ENCODE measurements around the gene CBR4. TPM values are rescaled to one million over a fixed set of nuclear protein-coding genes. Genes with fewer than 3 reads are reported as not detected.
A peak's percentile ranks its signal among the peaks of the same experiment; 100 is the strongest.

CBR4 gene
- total and polyA plus RNA-seq, 2 experiments from 2014 or later = 36.9 to 38.1 TPM

DNA sequence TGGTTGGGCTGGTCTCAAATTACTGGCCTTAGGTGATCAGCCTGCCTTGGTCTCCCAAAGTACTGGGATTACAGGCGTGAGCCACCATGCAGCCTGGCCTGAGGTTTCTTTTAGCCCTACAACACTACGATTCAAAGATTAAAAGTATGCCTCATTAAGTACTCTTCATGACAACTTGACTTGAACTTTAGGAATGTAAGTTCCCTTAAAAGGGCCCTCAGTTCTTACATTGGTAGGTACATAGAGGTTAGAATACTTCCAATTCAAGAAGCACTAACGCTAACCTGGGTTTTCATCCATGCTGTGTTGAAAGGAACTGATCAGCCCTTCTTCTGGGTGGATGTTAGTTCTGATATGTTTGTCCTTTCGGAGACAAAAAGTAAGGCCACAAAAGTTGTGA, 15.1 kb downstream of the CBR4 start (continued):
- TF ChIP-seq, protein P1, sequence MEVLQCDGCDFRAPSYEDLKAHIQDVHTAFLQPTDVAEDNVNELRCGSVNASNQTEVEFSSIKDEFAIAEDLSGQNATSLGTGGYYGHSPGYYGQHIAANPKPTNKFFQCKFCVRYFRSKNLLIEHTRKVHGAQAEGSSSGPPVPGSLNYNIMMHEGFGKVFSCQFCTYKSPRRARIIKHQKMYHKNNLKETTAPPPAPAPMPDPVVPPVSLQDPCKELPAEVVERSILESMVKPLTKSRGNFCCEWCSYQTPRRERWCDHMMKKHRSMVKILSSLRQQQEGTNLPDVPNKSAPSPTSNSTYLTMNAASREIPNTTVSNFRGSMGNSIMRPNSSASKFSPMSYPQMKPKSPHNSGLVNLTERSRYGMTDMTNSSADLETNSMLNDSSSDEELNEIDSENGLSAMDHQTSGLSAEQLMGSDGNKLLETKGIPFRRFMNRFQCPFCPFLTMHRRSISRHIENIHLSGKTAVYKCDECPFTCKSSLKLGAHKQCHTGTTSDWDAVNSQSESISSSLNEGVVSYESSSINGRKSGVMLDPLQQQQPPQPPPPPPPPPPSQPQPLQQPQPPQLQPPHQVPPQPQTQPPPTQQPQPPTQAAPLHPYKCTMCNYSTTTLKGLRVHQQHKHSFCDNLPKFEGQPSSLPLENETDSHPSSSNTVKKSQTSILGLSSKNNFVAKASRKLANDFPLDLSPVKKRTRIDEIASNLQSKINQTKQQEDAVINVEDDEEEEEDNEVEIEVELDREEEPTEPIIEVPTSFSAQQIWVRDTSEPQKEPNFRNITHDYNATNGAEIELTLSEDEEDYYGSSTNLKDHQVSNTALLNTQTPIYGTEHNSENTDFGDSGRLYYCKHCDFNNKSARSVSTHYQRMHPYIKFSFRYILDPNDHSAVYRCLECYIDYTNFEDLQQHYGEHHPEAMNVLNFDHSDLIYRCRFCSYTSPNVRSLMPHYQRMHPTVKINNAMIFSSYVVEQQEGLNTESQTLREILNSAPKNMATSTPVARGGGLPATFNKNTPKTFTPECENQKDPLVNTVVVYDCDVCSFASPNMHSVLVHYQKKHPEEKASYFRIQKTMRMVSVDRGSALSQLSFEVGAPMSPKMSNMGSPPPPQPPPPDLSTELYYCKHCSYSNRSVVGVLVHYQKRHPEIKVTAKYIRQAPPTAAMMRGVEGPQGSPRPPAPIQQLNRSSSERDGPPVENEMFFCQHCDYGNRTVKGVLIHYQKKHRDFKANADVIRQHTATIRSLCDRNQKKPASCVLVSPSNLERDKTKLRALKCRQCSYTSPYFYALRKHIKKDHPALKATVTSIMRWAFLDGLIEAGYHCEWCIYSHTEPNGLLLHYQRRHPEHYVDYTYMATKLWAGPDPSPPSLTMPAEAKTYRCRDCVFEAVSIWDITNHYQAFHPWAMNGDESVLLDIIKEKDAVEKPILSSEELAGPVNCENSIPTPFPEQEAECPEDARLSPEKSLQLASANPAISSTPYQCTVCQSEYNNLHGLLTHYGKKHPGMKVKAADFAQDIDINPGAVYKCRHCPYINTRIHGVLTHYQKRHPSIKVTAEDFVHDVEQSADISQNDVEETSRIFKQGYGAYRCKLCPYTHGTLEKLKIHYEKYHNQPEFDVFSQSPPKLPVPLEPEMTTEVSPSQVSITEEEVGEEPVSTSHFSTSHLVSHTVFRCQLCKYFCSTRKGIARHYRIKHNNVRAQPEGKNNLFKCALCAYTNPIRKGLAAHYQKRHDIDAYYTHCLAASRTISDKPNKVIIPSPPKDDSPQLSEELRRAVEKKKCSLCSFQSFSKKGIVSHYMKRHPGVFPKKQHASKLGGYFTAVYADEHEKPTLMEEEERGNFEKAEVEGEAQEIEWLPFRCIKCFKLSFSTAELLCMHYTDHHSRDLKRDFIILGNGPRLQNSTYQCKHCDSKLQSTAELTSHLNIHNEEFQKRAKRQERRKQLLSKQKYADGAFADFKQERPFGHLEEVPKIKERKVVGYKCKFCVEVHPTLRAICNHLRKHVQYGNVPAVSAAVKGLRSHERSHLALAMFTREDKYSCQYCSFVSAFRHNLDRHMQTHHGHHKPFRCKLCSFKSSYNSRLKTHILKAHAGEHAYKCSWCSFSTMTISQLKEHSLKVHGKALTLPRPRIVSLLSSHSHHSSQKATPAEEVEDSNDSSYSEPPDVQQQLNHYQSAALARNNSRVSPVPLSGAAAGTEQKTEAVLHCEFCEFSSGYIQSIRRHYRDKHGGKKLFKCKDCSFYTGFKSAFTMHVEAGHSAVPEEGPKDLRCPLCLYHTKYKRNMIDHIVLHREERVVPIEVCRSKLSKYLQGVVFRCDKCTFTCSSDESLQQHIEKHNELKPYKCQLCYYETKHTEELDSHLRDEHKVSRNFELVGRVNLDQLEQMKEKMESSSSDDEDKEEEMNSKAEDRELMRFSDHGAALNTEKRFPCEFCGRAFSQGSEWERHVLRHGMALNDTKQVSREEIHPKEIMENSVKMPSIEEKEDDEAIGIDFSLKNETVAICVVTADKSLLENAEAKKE (CRISPR knock-in tag; IDR thresholded peaks at IDR 0.05) = no peak
- no peak for TF ChIP-seq POLR2AphosphoS5 (IDR thresholded peaks at IDR 0.05; ENCODE audit: low read depth)
- no peak for TF ChIP-seq CREB1 (CRISPR knock-in tag; IDR thresholded peaks at IDR 0.05; ENCODE audit: low read depth)
- no peak for TF ChIP-seq EZH2 (IDR thresholded peaks at IDR 0.05; ENCODE audit: low read depth, unreplicated experiment)

DNA sequence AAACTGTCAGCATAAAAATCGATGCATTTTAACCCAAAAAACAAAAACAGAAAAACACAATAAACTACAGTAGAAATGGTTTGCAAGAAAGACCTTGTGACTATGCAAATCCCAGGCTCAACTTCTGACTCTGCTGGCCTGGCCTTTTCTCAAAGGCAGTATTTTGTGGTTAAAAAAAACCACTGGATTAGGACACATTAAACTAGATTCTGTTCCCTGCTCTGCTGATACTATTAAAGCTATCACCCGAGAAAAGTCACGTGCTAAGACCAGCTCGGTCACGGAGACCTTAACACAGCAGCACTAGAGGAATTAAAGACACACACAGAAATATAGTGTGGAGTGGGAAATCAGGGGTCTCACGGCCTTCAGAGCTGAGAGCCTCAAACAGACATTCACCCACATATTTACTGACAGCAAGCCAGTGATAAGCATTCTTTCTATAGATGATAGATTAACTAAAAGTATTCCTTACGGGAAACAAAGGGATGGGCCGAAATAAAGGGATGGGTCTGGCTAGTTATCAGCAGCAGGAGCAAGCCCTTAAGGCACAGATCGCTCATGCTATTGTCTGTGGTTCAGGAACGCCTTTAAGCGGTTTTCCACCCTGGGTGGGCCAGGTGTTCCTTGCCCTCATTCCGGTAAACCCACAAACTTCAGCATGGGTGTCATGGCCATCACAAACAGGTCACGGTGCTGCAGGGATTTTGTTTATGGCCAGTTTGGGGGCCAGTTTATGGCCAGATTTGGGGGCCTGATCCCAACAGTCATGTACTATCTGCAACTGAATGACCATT, 16.1 kb downstream of the CBR4 start:
- no peaks in the 10 kb centered on the region for H3K9me2 ChIP-seq (ENCODE audit: insufficient read depth)
- peaks cover 36% of the 10 kb centered on the region for H3K36me3 Mint-ChIP-seq (ENCODE audit: low read depth)
- no peak overlapping the region for H2AFZ ChIP-seq
- H3K27me3 Mint-ChIP-seq (ENCODE audit: insufficient read depth, low read depth, poor library complexity) = no peaks in the 10 kb centered on the region
- no peak overlapping the region for H3K4me2 ChIP-seq
- H3K4me3 Mint-ChIP-seq = no peak overlapping the region
- DNase-seq (ENCODE audit: low spot score) (no peak), ATAC-seq (no peak)
- peaks cover 10% of the 10 kb centered on the region; the same call in 1 of the 2 replicates for H3K36me3 ChIP-seq (ENCODE audit: insufficient read depth)
- 0 out of 2 replicates have a peak overlapping the region, but pooled peaks have one; percentile 55 for H3K27ac ChIP-seq (ENCODE audit: low read depth)
- TF ChIP-seq, protein P1 (CRISPR knock-in tag; IDR thresholded peaks at IDR 0.05) = no peak
- H3F3A ChIP-seq (replicated peaks; ENCODE audit: low read depth) = no peaks in the 10 kb centered on the region
- H3K27ac Mint-ChIP-seq = no peak overlapping the region; the same call in 1 of the 2 replicates
- no peaks in the 10 kb centered on the region for H3K9me3 Mint-ChIP-seq
- no peaks in the 10 kb centered on the region; the same call in 1 of the 2 replicates for H3K79me2 ChIP-seq (replicated peaks; ENCODE audit: insufficient read depth)
- H3K27me3 ChIP-seq (ENCODE audit: insufficient read depth) = no peaks in the 10 kb centered on the region
- H4K20me1 ChIP-seq (replicated peaks; ENCODE audit: insufficient read depth) = peaks cover 4% of the 10 kb centered on the region; the same call in 1 of the 2 replicates
- H3K4me1 Mint-ChIP-seq = no peaks in the 10 kb centered on the region
- no peaks in the 10 kb centered on the region for H3K4me1 ChIP-seq (ENCODE audit: insufficient read depth)
- no peak overlapping the region for H3K4me3 ChIP-seq

All from GM23338 (cell line).